HUES64 (cell line): Measurements from ENCODE around the gene TNIP2. TPM values are rescaled to one million over a fixed set of nuclear protein-coding genes. Genes with fewer than 3 reads are reported as not detected.

Experiments used
- H3K27ac ChIP-seq: 2 replicates; pipeline ENCODE4 v1.7.0; 2013; ENCODE audit warnings: low read depth, low read length, inconsistent platforms
- H3K27me3 ChIP-seq: 2 replicates; pipeline ENCODE4 v1.6.1; 2013; ENCODE audit warnings: mild to moderate bottlenecking, low read length; ENCODE audit not compliant: insufficient read depth
- H3K36me3 ChIP-seq: 2 replicates; pipeline ENCODE4 v1.6.1; 2013; ENCODE audit warnings: mild to moderate bottlenecking, low read length; ENCODE audit not compliant: insufficient read depth
- H3K4me1 ChIP-seq: 2 replicates; pipeline ENCODE4 v1.6.1; 2013; ENCODE audit warnings: mild to moderate bottlenecking, low read length, moderate library complexity; ENCODE audit not compliant: insufficient read depth
- H3K4me3 ChIP-seq: 2 replicates; pipeline ENCODE4 v1.5.1; 2013; ENCODE audit warnings: mild to moderate bottlenecking, low read length, moderate library complexity
- H3K9ac ChIP-seq: 2 replicates; pipeline ENCODE4 v1.6.1; 2013; ENCODE audit warnings: mild to moderate bottlenecking, low read depth, low read length
- H3K9me3 ChIP-seq: 2 replicates; pipeline ENCODE4 v1.6.1; 2013; ENCODE audit warnings: low read depth, low read length; ENCODE audit not compliant: insufficient read depth
- WGBS: fragments of 150-250, 120-280 bp; methylation state at CpG from one replicate; pipeline ENCODE4 v1.1.7; 2013; ENCODE audit warnings: missing lambda C conversion rate; 5-methylcytosine and 5-hydroxymethylcytosine counted together
- polyA plus RNA-seq, 2 experiments: library from polyadenylated mRNA; stranded (reverse); fragments of 50-300 nt; gene quantifications; one replicate each; pipeline ENCODE4 v1.2.3, GENCODE V29; 2013

Gene TNIP2, protein sequence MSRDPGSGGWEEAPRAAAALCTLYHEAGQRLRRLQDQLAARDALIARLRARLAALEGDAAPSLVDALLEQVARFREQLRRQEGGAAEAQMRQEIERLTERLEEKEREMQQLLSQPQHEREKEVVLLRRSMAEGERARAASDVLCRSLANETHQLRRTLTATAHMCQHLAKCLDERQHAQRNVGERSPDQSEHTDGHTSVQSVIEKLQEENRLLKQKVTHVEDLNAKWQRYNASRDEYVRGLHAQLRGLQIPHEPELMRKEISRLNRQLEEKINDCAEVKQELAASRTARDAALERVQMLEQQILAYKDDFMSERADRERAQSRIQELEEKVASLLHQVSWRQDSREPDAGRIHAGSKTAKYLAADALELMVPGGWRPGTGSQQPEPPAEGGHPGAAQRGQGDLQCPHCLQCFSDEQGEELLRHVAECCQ
- 27.5 TPM for polyA plus RNA-seq (2013, experiment 1 of 2)
- polyA plus RNA-seq (2013, experiment 2 of 2), result 26.4 TPM

GRCh38 chr4:2755821-2756690 lies at the start of gene TNIP2:
Gene TNIP2 (minus strand): TSS chr4:2756336. CDS start chr4:2756289, 47 bp downstream.
- H3K27me3 ChIP-seq, result no peaks in the 10 kb centered on the region
- no peaks in the 10 kb centered on the region for H3K9me3 ChIP-seq
- peak within 1 kb of the TSS; percentile 71; the same call in 1 of the 2 replicates for H3K27ac ChIP-seq
- H3K4me1 ChIP-seq, result peaks cover 3% of the 10 kb centered on the region; the same call in 1 of the 2 replicates
- H3K9ac ChIP-seq, result peak within 1 kb of the TSS; percentile 84
- no peaks in the 10 kb centered on the region for H3K36me3 ChIP-seq
- under 1% methylated on average over 70 of the region's 96 CpGs for whole genome bisulfite sequencing
- peak within 1 kb of the TSS; percentile 88 for H3K4me3 ChIP-seq

- Histone ChIP-seq H3K9ac (no peak overlapping the region), H3K36me3 (no peaks in the 10 kb centered on the region), H3K9me3 (no peaks in the 10 kb centered on the region), H3K27me3 (no peaks in the 10 kb centered on the region), H3K27ac (no peak overlapping the region), H3K4me1 (peaks cover 12% of the 10 kb centered on the region), H3K4me3 (no peak overlapping the region)
- WGBS, result 95% methylated on average over 13 of the region's 13 CpGs
Measured at GRCh38 chr4:2804973-2805501, 48.9 kb upstream of the TNIP2 start.

DNA sequence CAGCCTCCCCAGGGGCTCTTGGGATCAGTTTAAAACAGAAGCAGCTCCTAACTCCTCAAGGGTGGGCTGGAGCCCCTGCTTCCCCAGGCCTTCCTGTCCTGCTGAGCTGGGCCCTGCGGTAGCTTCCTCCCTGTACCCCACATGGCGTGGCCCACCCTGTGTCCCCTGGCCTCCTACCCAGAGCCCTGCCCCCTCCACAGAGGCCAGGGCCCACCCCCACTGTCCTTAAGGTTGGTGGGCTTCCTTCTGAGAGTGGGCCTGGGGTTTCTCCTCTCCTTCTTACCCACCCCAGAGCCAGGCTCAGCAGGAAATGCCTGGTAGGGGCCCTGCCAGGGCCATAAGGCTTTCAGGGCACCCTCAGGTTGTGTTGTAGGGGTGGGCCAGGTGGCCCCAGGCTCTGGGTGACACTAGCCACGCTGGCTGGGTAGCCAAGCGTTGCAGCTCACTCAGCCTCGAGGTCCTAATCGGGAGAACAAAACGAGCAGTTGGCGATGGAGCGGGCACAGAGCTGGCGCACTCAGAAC lies 48.4 kb upstream of the TNIP2 start:
- no peaks in the 10 kb centered on the region for H3K36me3 ChIP-seq
- no peaks in the 10 kb centered on the region for H3K9me3 ChIP-seq
- 94% methylated on average over 10 of the region's 10 CpGs for WGBS
- H3K9ac ChIP-seq, result no peak overlapping the region
- no peak overlapping the region for H3K27ac ChIP-seq
- H3K4me1 ChIP-seq, result peaks cover 12% of the 10 kb centered on the region
- H3K4me3 ChIP-seq, result no peak overlapping the region
- no peaks in the 10 kb centered on the region for H3K27me3 ChIP-seq

DNA sequence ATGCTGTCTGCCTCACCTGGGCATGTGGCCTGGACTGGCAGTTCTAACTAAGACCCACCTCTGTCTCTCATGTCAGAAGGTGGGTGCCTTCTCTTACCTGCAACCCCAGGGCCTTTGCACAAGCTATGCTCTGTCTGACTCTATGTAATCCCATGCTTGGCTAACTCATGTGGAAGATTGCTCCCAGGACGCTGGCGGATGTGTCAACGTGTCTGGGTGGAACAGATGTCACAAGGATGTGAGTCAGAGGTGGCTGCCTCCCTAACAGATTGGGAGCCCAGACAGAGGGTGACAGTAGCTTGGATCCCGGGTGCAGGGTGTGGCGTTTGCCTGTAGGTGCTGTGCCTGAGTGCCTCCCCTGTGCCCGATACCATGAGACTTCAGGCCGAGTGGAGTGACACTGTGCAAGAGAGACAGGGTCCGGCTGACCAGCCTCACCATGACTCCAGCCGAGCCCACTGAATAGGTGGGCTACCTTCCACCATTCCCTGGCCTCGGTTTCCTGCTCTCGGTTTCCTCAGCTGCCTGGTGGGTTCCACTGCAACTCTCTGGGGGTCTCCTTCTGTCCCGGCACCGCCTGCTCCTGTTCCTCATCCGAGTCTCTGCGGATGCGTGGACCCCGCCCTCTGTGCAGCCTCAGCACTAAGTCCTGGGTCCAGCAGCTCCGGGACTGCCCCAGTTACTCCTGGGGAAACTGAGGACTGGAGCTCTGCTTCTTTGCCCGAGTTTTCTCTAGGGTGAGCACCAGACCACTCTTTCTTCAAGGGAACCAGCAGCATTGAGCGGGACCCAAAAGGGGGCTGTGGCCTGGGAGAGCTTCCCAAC lies 47.7 kb upstream of the TNIP2 start:
- WGBS, result 94% methylated on average over 20 of the region's 20 CpGs
- no peak overlapping the region for H3K9ac ChIP-seq
- no peak overlapping the region for H3K27ac ChIP-seq
- no peak overlapping the region for H3K4me3 ChIP-seq
- H3K36me3 ChIP-seq, result no peaks in the 10 kb centered on the region
- H3K4me1 ChIP-seq, result peaks cover 12% of the 10 kb centered on the region
- H3K9me3 ChIP-seq, result no peaks in the 10 kb centered on the region
- no peaks in the 10 kb centered on the region for H3K27me3 ChIP-seq

GRCh38 chr4:2802618-2803531 lies 46.7 kb upstream of the TNIP2 start:
- H3K9me3 ChIP-seq, result no peaks in the 10 kb centered on the region
- H3K36me3 ChIP-seq, result no peaks in the 10 kb centered on the region
- WGBS, result 93% methylated on average over 27 of the region's 27 CpGs
- no peak overlapping the region for H3K4me3 ChIP-seq
- H3K27me3 ChIP-seq, result no peaks in the 10 kb centered on the region
- H3K4me1 ChIP-seq, result peaks cover 12% of the 10 kb centered on the region
- H3K27ac ChIP-seq, result no peak overlapping the region
- no peak overlapping the region for H3K9ac ChIP-seq

DNA sequence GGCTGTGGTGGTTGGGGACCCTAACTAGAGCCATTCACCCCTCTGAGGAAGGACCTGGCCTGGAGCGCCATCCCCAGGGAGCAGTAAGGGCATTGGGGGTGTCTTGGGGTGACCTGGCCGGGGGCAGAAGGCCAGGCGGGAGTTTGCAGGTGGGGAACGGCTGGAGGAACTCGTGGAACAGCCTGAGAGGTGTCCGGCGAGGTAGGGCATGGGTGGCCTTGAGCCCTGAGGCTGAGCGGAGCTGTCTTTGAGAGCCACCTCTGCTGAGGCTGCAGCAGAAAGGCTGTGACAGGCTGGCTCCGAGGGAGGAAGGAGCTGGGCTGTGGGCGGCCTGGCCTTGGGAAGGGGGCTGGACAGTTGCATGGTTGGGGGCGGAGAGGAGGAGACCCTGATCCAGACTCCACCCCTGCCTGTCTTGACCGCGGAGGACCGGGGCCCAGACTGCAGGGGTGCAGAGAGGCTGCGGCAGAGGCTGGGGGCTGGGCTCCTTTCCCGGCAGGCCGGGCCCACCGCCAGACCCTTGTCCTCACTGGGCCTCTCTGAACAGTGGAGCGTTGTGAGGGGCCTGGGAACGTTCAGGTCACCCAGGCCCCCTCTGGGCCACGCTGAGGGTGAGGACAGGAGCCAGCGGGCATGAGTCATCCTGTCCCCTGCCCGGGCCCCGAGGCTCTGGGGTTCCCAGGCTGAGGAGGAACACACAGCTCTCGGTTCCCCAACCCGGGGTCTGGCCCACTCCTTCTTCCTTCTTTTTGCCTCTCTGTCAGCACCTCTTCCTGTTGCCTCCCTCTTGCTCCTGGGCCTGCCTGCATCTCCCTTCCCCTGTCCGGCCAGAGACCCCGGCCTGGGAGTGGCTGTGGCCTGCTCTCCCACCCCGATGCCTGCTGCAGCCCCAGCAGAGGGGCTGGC lies 44.8 kb upstream of the TNIP2 start:
- H3K9me3 ChIP-seq, result no peaks in the 10 kb centered on the region
- peak overlapping the region; percentile 64 for H3K27ac ChIP-seq
- no peaks in the 10 kb centered on the region for H3K27me3 ChIP-seq
- H3K4me1 ChIP-seq, result peaks cover 12% of the 10 kb centered on the region
- H3K36me3 ChIP-seq, result no peaks in the 10 kb centered on the region
- 36% methylated on average over 29 of the region's 29 CpGs for WGBS
- no peak overlapping the region; the same call in 1 of the 2 replicates for H3K4me3 ChIP-seq
- peak overlapping the region; percentile 48 for H3K9ac ChIP-seq

GRCh38 chr4:2799971-2800690 lies 44.0 kb upstream of the TNIP2 start:
- Histone ChIP-seq H3K4me3 (no peak overlapping the region), H3K27me3 (no peaks in the 10 kb centered on the region), H3K27ac (no peak overlapping the region), H3K9me3 (no peaks in the 10 kb centered on the region), H3K36me3 (no peaks in the 10 kb centered on the region), H3K9ac (no peak overlapping the region), H3K4me1 (peaks cover 12% of the 10 kb centered on the region)
- 84% methylated on average over 23 of the region's 23 CpGs for WGBS

GRCh38 chr4:2799224-2799911 lies 43.2 kb upstream of the TNIP2 start:
- 93% methylated on average over 14 of the region's 14 CpGs for WGBS
- Histone ChIP-seq H3K27ac (no peak overlapping the region), H3K4me3 (no peak overlapping the region), H3K9me3 (no peaks in the 10 kb centered on the region), H3K36me3 (no peaks in the 10 kb centered on the region), H3K4me1 (peaks cover 12% of the 10 kb centered on the region), H3K9ac (no peak overlapping the region), H3K27me3 (no peaks in the 10 kb centered on the region; the same call in 1 of the 2 replicates)
